ENCODE results near the gene NDUFA11.
A peak's percentile ranks its signal among the peaks of the same experiment; 100 is the strongest.
"Not testable (repeated sequence)": the region's sequence is repeated elsewhere in the genome, so short reads cannot be mapped to it uniquely, and the experiment has no call there.

The NDUFA11 gene

DNA sequence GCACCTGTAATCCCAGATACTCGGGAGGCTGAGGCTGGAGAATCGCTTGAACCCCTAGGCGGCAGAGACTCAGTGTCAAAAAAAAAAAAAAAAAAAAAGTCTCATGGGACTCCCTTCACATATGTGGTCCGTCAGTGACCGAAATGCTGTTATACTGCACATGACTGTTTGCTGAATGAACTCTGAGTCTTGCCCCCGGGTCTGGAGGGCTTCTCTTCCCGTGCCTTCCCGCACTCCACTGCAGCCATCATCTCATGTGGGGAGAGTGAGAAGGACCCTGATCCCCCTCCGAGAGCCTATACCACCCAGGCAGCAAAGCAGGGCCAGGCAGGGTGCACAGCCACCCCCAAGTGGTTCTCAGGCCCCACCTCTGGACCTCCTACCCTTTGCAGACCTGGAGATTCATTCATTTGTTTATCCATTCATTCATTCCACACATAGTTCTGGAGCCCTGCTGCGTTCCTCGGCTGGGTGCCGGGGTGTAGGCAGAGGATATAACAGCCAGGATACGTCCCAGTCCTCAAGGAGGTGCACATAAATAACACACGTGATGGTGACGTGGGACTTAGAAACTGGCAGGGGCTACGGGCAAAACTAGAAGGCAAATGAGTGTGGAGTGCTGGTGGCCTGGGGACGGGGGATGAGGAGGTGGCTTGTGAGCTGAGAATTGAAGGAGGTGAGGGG is 14.2 kb downstream of the NDUFA11 start:
- CTCF ChIA-PET = interaction anchor here (2.5 to 5.3 kb wide), 2 partner anchors 83 to 85 kb away, joined by 8 to 65 read pairs; partner anchors contain the start of gene NRTN
- Histone ChIP-seq H3K36me3 (ENCODE audit: control insufficient read depth in 2 of 2, insufficient read depth in 1 of 2, low read length in 2 of 2) (peaks cover 0 to 2% of the 10 kb centered on the region in 2 experiments; a peak in 1 of 3 replicates), H3K4me1 (ENCODE audit: control insufficient read depth, insufficient read depth, low read length) (no peaks in the 10 kb centered on the region; the same call in 1 of the 2 replicates), H3K27ac (ENCODE audit: extremely low read depth, low read depth, low read length) (no peak overlapping the region), H3K4me3 (ENCODE audit: low read depth, low read length) (no peak overlapping the region), H3K9me3 (ENCODE audit: control insufficient read depth, insufficient read depth, low read depth, low read length) (no peaks in the 10 kb centered on the region)
- POLR2A ChIA-PET = no interaction called here
- TF ChIP-seq ZNF341 (tag by site-specific recombination; IDR thresholded peaks at IDR 0.05; ENCODE audit: low read depth) = peak; percentile 89
- no peak for TF ChIP-seq ZNF792 (tag by site-specific recombination; IDR thresholded peaks at IDR 0.05)
- TF ChIP-seq MYNN (tag by site-specific recombination; IDR thresholded peaks at IDR 0.05; ENCODE audit: borderline replicate concordance) = no peak
- peak; percentile 25; the same call in 1 of the 2 replicates for TF ChIP-seq SP2 (tag by site-specific recombination; IDR thresholded peaks at IDR 0.05)
- TF ChIP-seq, protein P1, sequence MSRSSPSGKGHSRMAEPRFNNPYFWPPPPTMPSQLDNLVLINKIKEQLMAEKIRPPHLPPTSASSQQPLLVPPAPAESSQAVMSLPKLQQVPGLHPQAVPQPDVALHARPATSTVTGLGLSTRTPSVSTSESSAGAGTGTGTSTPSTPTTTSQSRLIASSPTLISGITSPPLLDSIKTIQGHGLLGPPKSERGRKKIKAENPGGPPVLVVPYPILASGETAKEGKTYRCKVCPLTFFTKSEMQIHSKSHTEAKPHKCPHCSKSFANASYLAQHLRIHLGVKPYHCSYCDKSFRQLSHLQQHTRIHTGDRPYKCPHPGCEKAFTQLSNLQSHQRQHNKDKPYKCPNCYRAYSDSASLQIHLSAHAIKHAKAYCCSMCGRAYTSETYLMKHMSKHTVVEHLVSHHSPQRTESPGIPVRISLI (tag by site-specific recombination; IDR thresholded peaks at IDR 0.05) = peak; percentile 83
- peak; percentile 71 for TF ChIP-seq ZIC2 (tag by site-specific recombination; IDR thresholded peaks at IDR 0.05)
- peak; percentile 93 for TF ChIP-seq GLIS1 (tag by site-specific recombination; IDR thresholded peaks at IDR 0.05)
- TF ChIP-seq ZNF639 (tag by site-specific recombination; IDR thresholded peaks at IDR 0.05) = no peak
- peak; percentile 59; the same call in 1 of the 2 replicates for TF ChIP-seq ZNF24 (tag by site-specific recombination; IDR thresholded peaks at IDR 0.05)

DNA sequence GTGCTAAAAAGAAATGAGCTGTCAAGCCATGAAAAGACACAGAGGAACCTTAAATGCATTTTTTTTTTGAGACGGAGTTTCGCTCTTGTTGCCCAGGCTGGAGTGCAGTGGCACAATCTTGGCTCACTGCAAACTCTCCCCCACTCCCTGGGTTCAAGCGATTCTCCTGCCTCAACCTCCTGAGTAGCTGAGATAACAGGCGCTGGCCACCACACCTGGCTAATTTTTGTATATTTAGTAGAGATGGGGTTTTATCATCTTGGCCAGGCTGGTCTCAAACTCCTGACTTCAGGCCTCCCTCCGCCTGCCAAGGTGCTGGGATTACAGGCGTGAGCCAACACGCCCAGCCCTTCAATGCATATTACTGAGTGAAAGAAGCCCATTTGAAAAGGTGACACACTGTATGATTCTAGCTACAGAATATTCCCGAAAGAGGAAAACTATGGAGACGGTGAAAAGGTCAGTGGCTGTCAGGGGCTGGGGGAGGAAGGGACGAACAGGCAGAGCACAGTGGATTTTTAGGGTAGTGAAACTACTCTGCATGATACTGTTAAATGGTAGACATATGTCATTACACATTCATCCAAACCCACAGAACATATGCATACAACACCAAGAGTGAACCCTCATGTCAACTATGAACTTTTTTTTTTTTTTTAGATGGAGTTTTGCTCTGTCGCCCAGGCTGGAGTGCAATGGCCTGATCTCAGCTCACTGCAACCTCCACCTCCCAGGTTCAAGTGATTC is 19.4 kb downstream of the NDUFA11 start:
- H3K4me3 ChIP-seq (ENCODE audit: low read depth, low read length); POLR2A ChIA-PET: not testable (repeated sequence)

DNA sequence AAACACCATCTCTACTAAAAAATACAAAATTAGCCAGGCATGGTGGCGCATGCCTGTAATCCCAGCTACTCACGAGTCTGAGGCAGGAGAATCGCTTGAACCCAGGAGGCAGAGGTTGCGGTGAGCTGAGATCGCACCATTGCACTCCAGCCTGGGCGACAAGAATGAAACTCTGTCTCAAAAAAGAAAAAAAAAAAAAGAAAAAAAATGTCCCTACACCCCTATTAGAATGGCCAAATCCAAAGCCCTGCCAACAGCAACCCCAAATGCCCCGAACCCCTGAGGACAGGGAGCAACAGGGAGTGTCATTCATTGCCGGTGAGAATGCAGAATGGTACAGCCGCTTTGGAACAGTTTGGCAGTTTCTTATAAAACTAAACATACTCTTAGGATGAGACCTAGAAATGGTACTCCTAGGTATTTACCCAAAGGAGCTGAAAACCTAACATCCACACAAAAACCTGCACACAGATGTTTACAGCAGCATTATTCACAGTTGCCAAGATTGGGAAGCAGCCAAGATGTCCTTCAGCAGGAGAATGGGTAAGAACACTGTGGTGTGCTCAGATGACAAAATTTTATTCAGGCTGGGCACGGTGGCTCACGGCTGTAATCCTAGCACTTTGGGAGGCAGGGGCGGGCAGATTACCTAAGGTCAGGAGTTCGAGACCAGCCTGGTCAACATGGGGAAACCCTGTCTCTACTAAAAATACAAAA is 20.3 kb downstream of the NDUFA11 start:
- TF ChIP-seq GLIS1 (tag by site-specific recombination; IDR thresholded peaks at IDR 0.05) = peak; percentile 23
- TF ChIP-seq, protein P2, sequence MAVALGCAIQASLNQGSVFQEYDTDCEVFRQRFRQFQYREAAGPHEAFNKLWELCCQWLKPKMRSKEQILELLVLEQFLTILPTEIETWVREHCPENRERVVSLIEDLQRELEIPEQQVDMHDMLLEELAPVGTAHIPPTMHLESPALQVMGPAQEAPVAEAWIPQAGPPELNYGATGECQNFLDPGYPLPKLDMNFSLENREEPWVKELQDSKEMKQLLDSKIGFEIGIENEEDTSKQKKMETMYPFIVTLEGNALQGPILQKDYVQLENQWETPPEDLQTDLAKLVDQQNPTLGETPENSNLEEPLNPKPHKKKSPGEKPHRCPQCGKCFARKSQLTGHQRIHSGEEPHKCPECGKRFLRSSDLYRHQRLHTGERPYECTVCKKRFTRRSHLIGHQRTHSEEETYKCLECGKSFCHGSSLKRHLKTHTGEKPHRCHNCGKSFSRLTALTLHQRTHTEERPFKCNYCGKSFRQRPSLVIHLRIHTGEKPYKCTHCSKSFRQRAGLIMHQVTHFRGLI (tag by site-specific recombination; IDR thresholded peaks at IDR 0.05) = peak; percentile 75
- peak; percentile 90 for TF ChIP-seq PRDM10 (tag by site-specific recombination; IDR thresholded peaks at IDR 0.05)
- 0 out of 2 replicates have a peak, but pooled peaks have one; percentile 7 for TF ChIP-seq OSR2 (tag by site-specific recombination; IDR thresholded peaks at IDR 0.05)
- TF ChIP-seq ZIC2 (tag by site-specific recombination; IDR thresholded peaks at IDR 0.05) = 0 out of 2 replicates have a peak, but pooled peaks have one; percentile 8
- 0 out of 2 replicates have a peak, but pooled peaks have one; percentile 22 for TF ChIP-seq ZNF639 (tag by site-specific recombination; IDR thresholded peaks at IDR 0.05)
- H3K4me1 ChIP-seq (ENCODE audit: control insufficient read depth, insufficient read depth, low read length); H3K27ac ChIP-seq (ENCODE audit: extremely low read depth, low read depth, low read length); POLR2A ChIA-PET; H3K9me3 ChIP-seq (ENCODE audit: control insufficient read depth, insufficient read depth, low read depth, low read length); H3K4me3 ChIP-seq (ENCODE audit: low read depth, low read length); H3K36me3 ChIP-seq (ENCODE audit: control insufficient read depth in 2 of 2, insufficient read depth in 1 of 2, low read length in 2 of 2): not testable (repeated sequence)
- CTCF ChIA-PET = interaction anchor here (0.6 to 5.1 kb wide), 5 partner anchors 10 to 139 kb away, joined by 3 to 30 read pairs (median 4); no protein-coding TSS in a partner anchor

More for the DNA sequence above, 19.4 kb downstream of the NDUFA11 start:
- not testable (repeated sequence) for H3K36me3 ChIP-seq (ENCODE audit: control insufficient read depth in 2 of 2, insufficient read depth in 1 of 2, low read length in 2 of 2); H3K4me1 ChIP-seq (ENCODE audit: control insufficient read depth, insufficient read depth, low read length); H3K27ac ChIP-seq (ENCODE audit: extremely low read depth, low read depth, low read length); H3K9me3 ChIP-seq (ENCODE audit: control insufficient read depth, insufficient read depth, low read depth, low read length)
- CTCF ChIA-PET = interaction anchor here (0.6 to 5.1 kb wide), 5 partner anchors 17 to 1259 kb away, joined by 3 to 30 read pairs (median 4); no protein-coding TSS in a partner anchor
